Transverse colon (tissue), 4 donors: Measurements from ENCODE around the gene ZNF366.

Experiments
- POLR2A ChIP-seq: fragments of 450-650 bp; IDR thresholded peaks from one replicate; pipeline ENCODE4 v1.6.1; 2016; ENCODE audit warnings: antibody characterized with exemption, mild to moderate bottlenecking, moderate library complexity
- POLR2AphosphoS5 ChIP-seq, 3 donors: sonication (generic); formaldehyde crosslinking; IDR thresholded peaks; one replicate each; pipeline ENCODE4 v1.6.1; 2016; ENCODE audit warnings: antibody characterized with exemption in 3 of 3
- TF ChIP-seq, protein P1 (sequence below), 5 experiments: fragments of 200-600 bp in 3 of 5; fragments of 450-650 bp in 2 of 5; sonication (generic) in 3 of 5; IDR thresholded peaks; 1 replicate in 2 of 5; 2 replicates in 3 of 5; pipeline ENCODE4 v1.5.1; 2016 to 2017; ENCODE audit warnings: antibody characterized with exemption in 5 of 5, inconsistent platforms in 3 of 5, mild to moderate bottlenecking in 2 of 5, moderate library complexity in 1 of 5

DNA sequence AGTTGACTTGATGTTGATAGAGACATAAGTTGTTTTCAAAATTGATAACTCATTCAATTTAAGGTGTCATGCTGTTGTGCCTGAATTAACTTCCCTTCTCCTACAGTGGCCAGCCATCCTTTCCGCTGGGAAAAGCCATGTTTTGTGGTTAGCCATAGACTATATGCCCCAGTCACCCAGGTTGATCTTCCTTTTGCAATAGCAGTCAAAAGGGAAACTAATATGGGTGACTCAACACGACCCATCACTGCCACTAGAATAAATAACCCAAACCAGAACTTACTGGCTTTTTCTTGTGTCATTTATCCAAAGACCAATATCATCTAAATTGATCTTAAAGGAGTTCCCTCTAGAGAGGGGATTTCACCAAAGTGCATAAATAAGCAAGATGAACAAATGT is 99.7 kb downstream of the ZNF366 start:
- TF ChIP-seq, protein P1, sequence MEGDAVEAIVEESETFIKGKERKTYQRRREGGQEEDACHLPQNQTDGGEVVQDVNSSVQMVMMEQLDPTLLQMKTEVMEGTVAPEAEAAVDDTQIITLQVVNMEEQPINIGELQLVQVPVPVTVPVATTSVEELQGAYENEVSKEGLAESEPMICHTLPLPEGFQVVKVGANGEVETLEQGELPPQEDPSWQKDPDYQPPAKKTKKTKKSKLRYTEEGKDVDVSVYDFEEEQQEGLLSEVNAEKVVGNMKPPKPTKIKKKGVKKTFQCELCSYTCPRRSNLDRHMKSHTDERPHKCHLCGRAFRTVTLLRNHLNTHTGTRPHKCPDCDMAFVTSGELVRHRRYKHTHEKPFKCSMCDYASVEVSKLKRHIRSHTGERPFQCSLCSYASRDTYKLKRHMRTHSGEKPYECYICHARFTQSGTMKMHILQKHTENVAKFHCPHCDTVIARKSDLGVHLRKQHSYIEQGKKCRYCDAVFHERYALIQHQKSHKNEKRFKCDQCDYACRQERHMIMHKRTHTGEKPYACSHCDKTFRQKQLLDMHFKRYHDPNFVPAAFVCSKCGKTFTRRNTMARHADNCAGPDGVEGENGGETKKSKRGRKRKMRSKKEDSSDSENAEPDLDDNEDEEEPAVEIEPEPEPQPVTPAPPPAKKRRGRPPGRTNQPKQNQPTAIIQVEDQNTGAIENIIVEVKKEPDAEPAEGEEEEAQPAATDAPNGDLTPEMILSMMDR (IDR thresholded peaks at IDR 0.05) = no peak
- TF ChIP-seq POLR2A (no peak), POLR2AphosphoS5 (IDR thresholded peaks at IDR 0.05) (no peak)
